GM19023 (cell line): ENCODE measurements around the gene SVEP1.
"Not testable (repeated sequence)": the region's sequence is repeated elsewhere in the genome, so short reads cannot be mapped to it uniquely, and the experiment has no call there.

Experiments used
- ATAC-seq: cut with Tn5 transposase; IDR thresholded peaks from one replicate; pipeline ENCODE4 v1.9.1; 2021; ENCODE audit warnings: mild to moderate bottlenecking, moderate library complexity; ENCODE audit not compliant: unreplicated experiment

SVEP1 gene

DNA sequence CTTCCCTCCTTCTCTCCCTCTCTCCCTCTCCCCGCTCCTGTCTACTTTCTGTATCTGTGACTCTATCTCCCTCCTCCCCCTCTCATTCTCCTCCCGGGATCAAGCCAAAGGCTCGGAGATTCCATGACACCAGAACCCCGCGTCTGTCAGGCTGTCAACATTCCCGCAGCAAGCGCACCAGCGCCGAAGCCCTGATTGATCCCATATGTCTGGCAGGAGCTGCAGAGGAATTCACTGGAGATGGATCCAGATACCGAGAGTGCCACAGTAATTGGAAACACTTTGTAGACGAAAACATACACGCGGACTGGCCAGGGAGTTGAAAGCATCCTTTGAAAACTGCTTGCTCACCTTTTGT is 300 bp upstream of the SVEP1 start:
- ATAC-seq, result no peak

DNA sequence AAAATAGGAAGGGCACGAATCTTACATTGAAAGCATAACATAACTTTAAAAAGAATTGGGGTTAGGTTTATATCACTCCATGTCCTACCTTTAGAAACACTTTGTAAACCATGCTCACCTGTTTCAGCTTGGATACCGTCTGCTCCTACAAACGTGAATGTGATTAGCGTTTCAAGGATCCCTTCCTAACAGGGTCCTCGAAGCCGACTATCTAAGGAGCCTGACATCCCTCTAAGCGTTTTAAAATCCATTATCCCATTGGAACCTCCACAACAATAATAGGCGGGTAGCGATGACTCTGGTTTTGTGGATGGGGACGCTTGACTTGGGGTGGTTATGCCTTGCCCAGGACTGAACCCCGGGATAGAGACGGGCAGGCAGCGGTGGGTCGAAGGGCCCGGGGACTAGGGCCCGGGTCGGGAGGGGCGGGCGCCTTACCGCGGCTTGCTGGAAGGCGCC is 937 bp downstream of the SVEP1 start:
- no peak for ATAC-seq

DNA sequence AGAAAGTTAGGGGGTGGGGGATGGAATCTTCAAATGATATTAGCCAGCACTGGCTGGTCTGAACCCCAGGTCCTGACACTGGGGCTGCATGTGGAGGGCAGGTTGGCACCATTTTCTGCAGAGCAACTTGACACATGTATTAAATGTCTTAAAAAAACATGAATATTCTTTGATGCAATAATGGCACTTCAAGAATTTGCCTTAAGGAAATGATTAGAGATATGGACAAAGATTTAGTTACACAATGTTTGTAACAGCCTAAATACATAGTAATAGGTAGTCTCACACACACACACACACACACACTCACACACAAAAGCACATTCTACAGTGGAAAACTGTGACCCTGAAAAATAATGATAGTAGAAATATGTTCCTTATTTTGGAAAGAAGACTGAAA is 3.6 kb downstream of the SVEP1 start:
- ATAC-seq, result no peak

DNA sequence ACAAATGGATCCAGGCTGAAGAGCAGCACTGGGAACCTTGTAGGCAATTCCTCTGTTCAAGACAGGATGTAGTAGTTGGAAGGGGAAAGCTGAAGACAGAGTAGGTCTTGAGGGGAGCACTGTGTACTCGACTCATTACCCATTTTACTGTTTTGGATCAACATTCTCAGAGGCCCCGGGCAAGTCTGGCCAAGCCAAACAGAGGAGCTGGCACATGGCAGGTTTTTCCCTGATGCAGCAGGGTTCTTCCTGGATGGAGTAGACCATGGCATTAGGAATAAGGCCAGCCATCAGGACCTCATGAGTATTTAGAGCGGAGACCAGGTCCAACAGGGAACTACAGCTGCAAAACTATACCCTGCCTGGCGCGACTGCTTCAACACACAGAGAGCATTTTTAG is 4.4 kb downstream of the SVEP1 start:
- ATAC-seq, result no peak

- ATAC-seq, result no peak
Observed at GRCh38 chr9:110573305-110573704, 6.2 kb downstream of the SVEP1 start.

- no peak for ATAC-seq
Observed at GRCh38 chr9:110571801-110572483, 7.6 kb downstream of the SVEP1 start.

DNA sequence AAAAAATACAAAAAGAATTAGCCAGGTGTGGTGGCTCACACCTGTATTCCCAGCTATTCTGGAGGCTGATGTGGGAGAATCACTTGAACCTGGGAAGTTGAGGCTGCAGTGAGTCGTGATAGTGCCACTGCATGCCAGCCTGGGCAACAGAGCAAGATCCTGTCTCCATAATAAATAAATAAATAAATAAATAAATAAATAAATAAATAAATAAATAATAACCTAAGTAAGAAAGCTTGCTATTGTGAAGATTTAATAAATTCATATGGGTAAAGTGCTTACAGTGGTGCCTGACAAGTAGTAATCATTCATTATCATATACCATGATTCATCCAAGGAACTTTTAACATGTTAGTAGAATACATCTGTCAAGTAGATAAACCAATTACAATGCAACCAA is 13.4 kb downstream of the SVEP1 start:
- no peak for ATAC-seq

GRCh38 chr9:110561826-110562225 is 17.7 kb downstream of the SVEP1 start:
- no peak for ATAC-seq

DNA sequence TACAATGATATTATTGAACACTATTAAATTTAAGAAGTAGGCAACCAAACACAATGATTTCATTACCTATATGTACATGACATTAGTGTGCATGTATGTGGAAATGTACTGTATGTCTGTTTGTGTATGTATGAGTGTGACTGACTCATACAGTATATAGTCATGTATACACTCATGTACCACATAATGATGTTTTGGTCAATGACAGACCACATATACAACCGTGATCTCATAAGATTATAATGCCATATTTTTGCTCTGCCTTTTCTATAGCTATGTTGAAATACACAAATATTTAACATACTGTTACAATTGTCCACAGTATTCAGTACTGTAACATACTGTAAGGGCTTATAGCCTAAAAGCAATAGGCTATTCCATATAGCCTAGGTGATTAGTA is 19.7 kb downstream of the SVEP1 start:
- ATAC-seq, result no peak

DNA sequence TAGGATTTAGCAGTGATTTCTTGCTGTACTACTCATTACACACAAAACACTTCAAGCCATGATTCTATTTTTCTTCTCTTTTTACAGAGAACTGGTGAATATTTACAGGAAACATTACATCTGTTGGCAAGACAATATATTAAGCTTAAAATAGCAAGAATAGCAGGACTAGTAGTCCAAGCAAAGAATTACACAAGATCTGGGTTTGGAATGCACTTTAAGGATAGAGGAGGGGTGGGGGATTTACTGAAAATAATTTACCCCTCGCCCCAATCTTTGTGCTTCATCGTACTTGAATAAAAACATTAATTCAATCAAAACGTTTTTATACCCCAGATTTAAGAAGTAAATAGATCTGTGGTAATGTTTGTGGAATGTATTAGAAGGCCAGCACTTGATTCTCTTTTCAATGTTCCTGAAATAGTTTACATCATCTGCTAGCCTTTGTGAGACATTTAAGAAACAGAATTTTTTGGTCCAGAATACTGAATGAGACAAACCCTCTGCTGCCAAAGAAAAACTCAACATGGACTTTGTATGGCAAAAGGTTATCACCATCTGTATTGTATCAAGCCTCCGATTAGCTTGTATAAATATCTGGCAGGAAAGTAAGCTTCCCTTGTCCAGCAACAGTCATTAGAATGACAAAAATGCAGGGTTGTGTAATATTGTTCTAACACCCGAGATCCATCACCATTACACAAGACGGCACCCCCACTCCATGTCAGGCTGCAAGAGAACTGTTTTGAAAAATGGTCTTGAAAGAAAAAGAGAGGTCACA is 23.8 kb downstream of the SVEP1 start:
- ATAC-seq, result no peak

GRCh38 chr9:110546411-110546871 is 33.1 kb downstream of the SVEP1 start:
- ATAC-seq, result no peak

GRCh38 chr9:110545705-110546104 is 33.8 kb downstream of the SVEP1 start:
- no peak for ATAC-seq

- no peak for ATAC-seq
Observed at GRCh38 chr9:110543631-110544051, 35.9 kb downstream of the SVEP1 start.

GRCh38 chr9:110541950-110542349 is 37.6 kb downstream of the SVEP1 start:
- no peak for ATAC-seq

GRCh38 chr9:110538647-110539041 is 40.9 kb downstream of the SVEP1 start:
- ATAC-seq, result no peak

- ATAC-seq, result no peak
Observed at GRCh38 chr9:110537841-110538646, 41.5 kb downstream of the SVEP1 start.

DNA sequence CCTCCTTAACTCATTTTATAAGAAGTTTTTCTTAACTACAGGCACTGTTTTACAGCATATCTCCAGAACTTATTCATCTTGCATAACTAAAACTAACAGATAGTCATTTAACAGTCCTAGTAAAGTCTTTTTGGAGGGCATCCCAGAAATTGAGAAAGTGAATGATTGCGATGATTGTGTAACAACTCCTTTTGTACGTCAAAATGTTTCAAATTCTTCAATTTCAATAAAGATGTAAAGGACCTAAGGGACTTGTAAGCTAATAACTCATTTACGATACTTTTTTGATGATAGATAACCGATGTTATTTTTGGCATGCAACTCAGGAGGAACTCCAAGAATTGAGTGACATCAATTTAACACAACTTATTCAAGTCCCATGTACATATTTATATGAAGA is 42.7 kb downstream of the SVEP1 start:
- no peak for ATAC-seq

DNA sequence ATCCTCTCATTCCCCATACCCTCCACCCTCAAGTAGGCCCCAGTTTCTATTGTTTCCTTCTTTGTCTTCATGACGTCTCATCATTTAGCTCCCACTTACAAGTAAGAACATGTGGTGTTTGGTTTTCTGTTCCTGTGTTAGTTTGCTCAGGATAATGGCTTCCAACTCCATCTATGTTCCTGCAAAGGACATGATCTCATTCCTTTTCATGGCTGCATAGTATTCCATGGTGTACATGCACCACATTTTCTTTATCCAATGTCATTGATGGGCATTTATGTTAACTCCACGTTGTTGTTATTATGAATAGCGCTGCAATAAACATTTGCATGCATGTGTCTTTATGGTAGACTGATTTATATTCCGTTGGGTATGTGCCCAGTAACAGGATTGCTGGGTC is 45.4 kb downstream of the SVEP1 start:
- ATAC-seq, result not testable (repeated sequence)

DNA sequence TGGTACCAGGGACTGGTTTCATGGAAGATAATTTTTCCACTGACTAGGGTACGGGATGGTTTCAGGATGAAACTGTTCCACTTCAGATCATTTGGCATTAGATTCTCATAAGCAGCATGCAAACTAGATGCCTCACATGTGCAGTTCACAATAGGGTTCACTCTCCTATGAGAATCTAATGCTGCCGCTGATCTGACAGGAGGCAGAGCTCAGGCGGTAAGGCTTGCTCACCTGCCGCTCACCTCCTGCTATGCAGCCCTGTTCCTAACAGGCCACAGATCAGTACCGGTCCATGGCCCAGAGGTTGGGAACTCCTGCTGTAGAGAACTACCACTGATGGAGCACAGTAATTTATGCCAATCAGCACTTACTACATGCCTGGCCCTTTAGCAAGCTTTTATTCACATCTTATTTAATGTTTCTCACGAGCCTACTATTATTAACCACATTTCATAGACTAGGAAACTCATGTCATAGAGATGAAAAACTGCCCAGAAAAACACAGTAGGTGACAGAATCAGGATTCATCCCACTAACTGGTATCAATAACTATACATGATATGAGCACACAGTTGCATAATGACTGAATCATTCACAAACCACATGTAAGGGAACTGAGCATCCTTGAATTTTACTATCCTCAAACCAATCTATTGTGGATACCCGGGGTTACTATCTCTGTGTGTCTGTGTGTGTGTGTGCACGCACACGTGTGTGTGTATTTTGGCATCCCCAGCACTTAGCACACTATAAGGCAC is 46.5 kb downstream of the SVEP1 start:
- ATAC-seq, result no peak

GRCh38 chr9:110531776-110532175 is 47.8 kb downstream of the SVEP1 start:
- no peak for ATAC-seq

DNA sequence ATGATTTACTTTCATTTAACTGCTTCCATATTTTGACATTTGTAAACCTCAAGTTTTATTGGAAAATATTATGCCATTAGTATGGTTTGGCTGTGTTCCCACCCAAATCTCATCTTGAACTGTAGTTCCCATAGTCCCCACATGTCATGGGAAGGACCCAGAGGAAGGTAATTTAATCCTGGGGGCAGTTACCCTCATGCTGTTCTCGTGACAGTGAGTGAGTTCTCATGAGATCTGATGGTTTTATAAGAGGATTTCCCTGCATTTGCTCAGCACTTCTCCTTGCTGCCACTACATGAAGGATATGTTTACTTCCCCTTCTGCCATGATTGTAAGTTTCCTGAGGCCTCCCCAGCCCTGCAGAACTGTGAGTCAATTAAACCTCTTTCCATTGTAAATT is 48.3 kb downstream of the SVEP1 start:
- not testable (repeated sequence) for ATAC-seq
